ENCODE data around the gene ALG1. TPM values are rescaled to one million over a fixed set of nuclear protein-coding genes. Genes with fewer than 3 reads are reported as not detected.

Gene ALG1
- total and polyA plus RNA-seq, 2 of the 13 experiments (the other 11 are each of a cell fraction or from before 2014, with no cell fraction given), result 43.3 to 75.6 TPM

- H3K27me3 ChIP-seq (ENCODE audit: control insufficient read depth in 1 of 2, insufficient read depth in 2 of 2, low read length in 2 of 2), result peaks cover 4 to 15% of the 10 kb centered on the region in 2 experiments; a peak in 4 of 5 replicates
- peaks cover 19 to 37% of the 10 kb centered on the region in 2 experiments for H3K36me3 ChIP-seq (replicated peaks in 1 of 2; ENCODE audit: control insufficient read depth in 1 of 2, insufficient read depth in 2 of 2, low read length in 2 of 2)
- ChIA-PET CTCF (ENCODE audit: low intra/inter-chr PET ratio, low total read pairs) (interaction anchor here (1.2 to 1.8 kb wide), 2 partner anchors 17 to 69 kb away, joined by 3 to 10 read pairs; no protein-coding TSS in a partner anchor), POLR2A (no interaction called here)
- no peak overlapping the region for H3K4me2 ChIP-seq (ENCODE audit: low read depth, low read length)
- no peak for DNase-seq (ENCODE audit: low spot score)
- H3K27ac ChIP-seq (ENCODE audit: extremely low read length, insufficient read depth, low read length), result no peak overlapping the region
- no peak overlapping the region for H2AFZ ChIP-seq (ENCODE audit: low read length)
- no peak overlapping the region for H3K4me3 ChIP-seq (replicated peaks in 1 of 3; ENCODE audit: insufficient read depth in 1 of 3, low read depth in 2 of 3, low read length in 3 of 3)
- H3K9ac ChIP-seq (ENCODE audit: insufficient read depth, low read depth, low read length), result no peak overlapping the region
- no peak for FAIRE-seq
- in situ Hi-C loops (cut with HindIII; ENCODE audit: extremely low pct_ligation_motif_present, low pct_unique_long_range_greater_than_20kb) (no loop called here), intact Hi-C loops (cut with micrococcal nuclease; ENCODE audit: unreplicated experiment) (loop anchor here (2.0 kb wide), 1 partner anchor 68 kb away; no protein-coding TSS in a partner anchor)
- no peaks in the 10 kb centered on the region for H3K9me3 ChIP-seq (ENCODE audit: low read length)
- no peaks in the 10 kb centered on the region; the same call in 1 of the 2 replicates for H4K20me1 ChIP-seq (ENCODE audit: insufficient read depth, low read length)
- H3K79me2 ChIP-seq (ENCODE audit: insufficient read depth, low read length), result no peaks in the 10 kb centered on the region
- 74% methylated on average over 17 of the region's 17 CpGs for WGBS (ENCODE audit: low lambda C conversion rate)
- ATAC-seq, result peak; percentile 60
- no TSS peak for BruUV-seq (replicated peaks)
- no peaks in the 10 kb centered on the region for H3K4me1 ChIP-seq (ENCODE audit: insufficient read depth, low read length)
- no peak for TF ChIP-seq NR2C2 (CRISPR knock-in tag; IDR thresholded peaks at IDR 0.05; ENCODE audit: borderline replicate concordance)
- no peak for TF ChIP-seq ZSCAN29 (CRISPR knock-in tag; conservative IDR thresholded peaks at IDR 0.05)
- TF ChIP-seq ZNF142 (CRISPR knock-in tag; IDR thresholded peaks at IDR 0.05), result no peak
- TF ChIP-seq ZBTB25 (CRISPR knock-in tag; IDR thresholded peaks at IDR 0.05), result no peak
- TF ChIP-seq ZNF274 (CRISPR knock-in tag; IDR thresholded peaks at IDR 0.05), result no peak
- TF ChIP-seq ZNF883 (CRISPR knock-in tag; IDR thresholded peaks at IDR 0.05; ENCODE audit: not compliant biosample characterization), result no peak
- no peak for TF ChIP-seq ZSCAN25 (CRISPR knock-in tag; IDR thresholded peaks at IDR 0.05)
- no peak for TF ChIP-seq ZFX (CRISPR knock-in tag; IDR thresholded peaks at IDR 0.05; ENCODE audit: low read depth)
- TF ChIP-seq THAP11 (CRISPR knock-in tag; IDR thresholded peaks at IDR 0.05), result no peak
- TF ChIP-seq ZBTB42 (CRISPR knock-in tag; IDR thresholded peaks at IDR 0.05), result no peak
- TF ChIP-seq ZBTB38 (CRISPR knock-in tag; IDR thresholded peaks at IDR 0.05), result peak; percentile 91
- no peak for TF ChIP-seq TOPORS (CRISPR knock-in tag; IDR thresholded peaks at IDR 0.05)
- TF ChIP-seq ZBTB33 (CRISPR knock-in tag; IDR thresholded peaks at IDR 0.05), result peak; percentile 98
- peak; percentile 52; the same call in 1 of the 2 replicates for TF ChIP-seq ZFP91 (CRISPR knock-in tag; IDR thresholded peaks at IDR 0.05; ENCODE audit: borderline replicate concordance)
Observed at GRCh38 chr16:5025171-5025632, 46.4 kb upstream of the ALG1 start.
